ENCODE results near the gene GATA2. TPM values are rescaled to one million over a fixed set of nuclear protein-coding genes. Genes with fewer than 3 reads are reported as not detected.

GATA2 gene
- polyA plus RNA-seq (ENCODE audit: insufficient read length in 4 of 4) = 10 to 100 TPM; 38.8 to 47.6 (median 43.6) TPM

DNA sequence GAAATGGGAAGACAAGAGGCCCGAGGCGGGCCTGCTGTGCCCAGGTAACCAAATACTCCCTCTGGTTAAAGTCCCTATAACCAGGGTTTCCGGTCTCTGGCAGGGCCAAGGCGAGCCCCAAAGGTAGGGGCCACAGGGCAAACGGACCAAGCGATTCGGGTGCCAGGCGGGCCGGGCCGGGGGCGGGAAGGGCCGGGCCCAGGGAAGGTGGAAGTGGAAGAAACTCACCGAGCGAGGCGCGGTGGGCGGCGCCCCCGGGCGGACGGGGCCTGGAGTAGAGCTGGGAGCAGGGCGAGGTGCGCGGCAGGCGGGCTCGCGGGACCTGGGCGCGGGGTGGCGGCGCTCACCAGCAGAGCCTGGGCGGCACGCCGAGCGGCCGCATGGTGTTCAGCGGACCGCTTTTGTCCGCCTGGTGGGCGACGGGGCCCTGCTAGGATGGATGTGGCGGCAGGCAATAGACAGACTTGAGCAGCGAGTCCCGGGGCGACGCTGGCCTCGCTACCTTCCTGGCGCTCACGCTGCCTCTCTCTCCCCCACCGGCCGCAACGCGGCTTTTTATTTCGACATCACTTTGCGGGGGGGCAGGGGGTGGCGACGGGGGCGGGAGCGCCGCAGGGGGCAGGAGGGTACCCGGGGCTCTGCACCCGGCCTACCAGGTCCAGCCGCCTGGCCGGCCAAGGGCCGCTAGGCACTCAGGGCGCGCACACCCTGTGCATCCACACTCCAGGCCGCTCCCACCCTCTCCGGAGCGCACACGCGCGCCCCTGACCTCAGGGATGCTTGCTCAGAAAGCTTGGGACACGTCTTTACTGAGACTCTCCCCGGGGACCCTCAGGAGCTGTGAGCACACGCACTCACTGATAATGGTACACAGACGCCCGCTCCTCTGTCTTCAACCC, at the start of gene GATA2:
Gene GATA2, minus strand, starts transcription at position 531 of the 899 bp plus-strand sequence. CDS start 6,170 bp downstream, outside the sequence.
- no peak for DNase-seq (ENCODE audit: low read depth in 4 of 4, low spot score in 3 of 4)

DNA sequence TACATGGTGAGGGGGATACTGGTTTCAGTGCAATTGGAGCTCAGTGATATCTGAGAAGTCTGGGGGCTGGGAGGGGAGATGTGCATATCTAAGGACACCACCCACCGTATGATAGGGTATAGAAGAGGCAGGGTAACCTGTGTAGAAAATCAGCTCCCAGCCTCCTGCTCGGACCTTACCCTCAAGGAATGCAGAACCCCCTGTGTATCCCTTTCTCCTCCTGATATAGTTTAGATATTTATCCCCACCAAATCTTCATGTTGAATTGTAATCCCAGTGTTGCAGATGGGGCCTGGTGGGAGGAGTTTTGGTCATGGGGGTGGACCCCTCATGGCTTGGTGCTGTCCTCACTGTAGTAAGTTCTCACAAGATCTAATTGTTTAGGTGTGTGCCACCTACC, 48.2 kb upstream of the GATA2 start:
- DNase-seq (ENCODE audit: low read depth in 4 of 4, low spot score in 3 of 4) = no peak

DNA sequence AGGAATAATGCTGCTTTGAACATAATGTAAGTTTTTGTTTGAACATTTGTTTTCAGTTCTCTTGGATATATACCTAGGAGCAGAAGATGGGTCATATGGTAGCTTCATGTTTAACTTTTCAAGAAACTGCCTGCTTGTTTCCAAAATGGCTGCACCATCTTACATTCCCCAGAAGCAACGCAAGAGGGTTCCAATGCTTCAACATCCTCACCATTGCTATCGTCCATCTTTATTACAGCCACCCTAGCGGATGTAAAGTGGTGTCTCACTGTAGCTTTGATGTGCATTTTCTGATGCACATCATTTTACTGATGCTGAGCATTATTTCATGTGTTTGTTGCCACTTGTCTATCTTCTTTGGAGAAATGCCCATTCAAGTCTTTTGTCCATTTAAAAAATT, 46.4 kb upstream of the GATA2 start:
- DNase-seq (ENCODE audit: low read depth in 4 of 4, low spot score in 3 of 4) = no peak

DNA sequence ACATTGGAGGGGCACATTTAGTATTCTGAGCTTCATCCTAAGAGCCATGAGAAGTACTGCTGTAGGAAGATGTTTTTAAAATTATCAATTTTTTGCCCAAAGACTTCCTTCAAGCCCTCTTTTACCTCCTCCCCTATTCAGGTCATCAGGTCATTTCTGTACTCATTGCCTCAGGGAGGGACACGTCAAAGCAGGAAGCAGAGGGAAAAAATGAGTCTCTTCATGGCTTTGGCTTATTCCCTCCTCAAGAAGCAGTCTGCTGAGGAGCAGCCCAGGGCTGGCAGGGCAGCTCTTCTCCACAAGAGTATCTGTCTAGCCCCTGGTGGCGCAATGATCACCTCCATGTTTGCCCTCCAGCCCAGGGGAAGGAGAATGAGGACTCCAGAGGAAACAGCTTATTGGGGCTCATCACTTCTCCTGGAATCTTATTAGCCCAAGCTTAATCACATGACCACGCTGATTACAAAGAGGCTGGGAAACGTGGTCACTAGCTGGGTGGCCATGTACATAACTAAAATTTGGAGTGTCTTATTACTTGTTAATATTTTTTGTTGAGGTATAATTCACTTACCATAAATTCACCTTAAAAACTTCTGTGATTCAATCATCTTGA, 44.2 kb upstream of the GATA2 start:
- DNase-seq (ENCODE audit: low read depth in 4 of 4, low spot score in 3 of 4) = no peak

DNA sequence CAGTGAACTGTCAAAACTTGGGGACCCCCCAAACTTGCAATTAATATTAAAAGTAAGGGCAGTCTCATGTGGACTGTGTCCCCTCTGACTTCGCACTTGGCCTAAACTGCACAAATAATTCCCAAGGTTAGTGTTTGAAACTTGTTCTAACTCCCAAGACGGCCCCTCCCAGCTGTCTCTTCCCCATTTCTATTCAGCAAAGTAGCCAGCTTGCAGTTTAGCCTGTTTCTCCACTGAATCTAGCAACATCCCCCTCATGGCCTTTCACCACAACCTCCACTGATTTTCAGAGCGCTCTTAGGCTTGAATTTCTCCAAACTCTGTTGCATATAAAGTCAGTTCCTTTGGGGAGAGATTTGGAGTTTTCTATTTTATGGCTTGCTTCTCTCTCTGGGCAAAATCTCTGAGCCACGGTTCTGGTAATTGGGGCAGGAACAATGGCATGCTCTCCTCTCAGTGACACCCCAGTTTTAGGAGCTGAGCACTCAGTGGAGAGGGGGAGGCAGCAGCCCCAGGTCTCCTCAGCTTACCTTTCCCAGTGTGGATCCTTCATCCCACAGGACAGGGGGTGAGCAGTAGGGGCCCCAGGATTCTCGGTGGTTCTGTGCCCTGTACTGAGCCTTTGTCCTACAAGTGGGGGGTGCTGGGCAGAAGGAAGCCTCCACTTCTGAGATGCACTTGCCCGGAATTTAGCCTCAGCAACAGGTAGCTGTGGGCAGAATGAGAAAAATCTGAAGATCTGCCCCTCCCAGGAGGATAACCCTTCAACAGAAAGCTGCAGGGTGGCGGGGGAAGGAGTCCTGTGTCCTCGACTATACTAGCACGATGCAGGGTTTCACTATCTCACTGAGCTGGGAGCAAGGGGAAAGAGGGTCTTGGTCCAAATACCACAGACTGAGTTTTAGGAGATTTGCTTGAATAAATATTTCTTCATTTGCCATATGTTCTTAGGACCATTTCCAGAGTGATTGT, 39.3 kb upstream of the GATA2 start:
- no peak for DNase-seq (ENCODE audit: low read depth in 4 of 4, low spot score in 3 of 4)

DNA sequence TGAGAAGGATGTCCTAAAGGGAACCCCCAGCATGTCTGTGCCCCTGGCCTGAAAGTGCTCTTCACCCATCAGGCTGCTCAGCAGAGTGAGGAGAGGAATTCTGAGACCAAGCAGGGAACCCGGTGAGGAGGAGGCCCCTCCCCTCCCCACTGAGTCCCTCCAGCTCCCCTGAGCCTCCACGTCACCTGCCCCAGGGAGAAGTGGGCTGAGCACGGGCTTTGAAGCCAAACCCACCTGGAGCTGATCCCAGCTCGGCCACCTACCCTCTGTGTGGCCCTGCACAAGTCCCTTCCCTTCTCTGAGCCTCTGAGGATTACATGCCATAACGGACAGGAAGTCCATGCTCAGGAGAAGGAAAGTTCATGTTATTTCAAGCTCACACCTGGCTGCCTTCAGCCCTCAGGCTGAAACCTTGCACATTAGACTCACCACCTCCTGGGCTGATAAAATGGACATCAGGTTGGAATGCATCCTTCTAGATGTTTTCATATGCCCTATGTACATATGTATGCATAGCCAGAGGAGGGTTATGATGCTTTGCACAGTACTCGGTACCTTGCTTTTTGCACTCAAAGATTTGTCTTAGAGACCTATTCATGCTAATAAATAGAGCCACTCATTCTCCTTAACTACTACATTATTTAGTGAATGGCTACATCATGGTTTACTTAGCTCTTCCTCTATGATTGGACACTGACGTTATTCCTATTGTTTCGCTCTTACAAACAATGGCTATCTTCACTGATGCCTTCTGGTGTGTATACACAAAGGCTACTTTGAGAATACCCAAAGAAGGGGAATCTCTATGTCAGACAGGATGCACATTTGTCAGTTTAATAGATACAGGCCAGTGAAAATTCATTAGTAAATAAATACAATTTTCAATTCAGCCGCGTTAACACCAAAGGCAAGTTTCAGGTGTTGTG, 31.6 kb upstream of the GATA2 start:
- DNase-seq (ENCODE audit: low read depth in 4 of 4, low spot score in 3 of 4) = no peak

DNA sequence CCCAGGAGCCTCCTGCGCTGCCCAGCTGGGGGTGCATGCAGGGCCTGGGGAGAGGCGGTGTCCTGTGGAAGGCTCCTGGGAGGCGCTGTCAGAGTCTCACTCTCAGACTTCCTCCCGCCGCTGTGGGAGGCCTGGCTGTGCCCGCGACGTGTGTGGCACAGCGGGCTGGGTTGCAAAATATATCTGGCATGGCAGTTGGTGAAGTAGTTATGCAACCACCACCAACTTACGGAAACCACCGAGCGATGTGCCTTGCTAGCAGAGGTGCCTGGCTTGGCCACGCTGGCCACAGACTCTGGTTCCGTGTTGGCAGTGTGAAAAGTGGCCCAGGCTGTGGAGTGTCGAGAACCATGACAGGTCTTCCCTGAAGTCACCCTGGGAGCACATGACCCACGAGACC, 30.6 kb upstream of the GATA2 start:
- no peak for DNase-seq (ENCODE audit: low read depth in 4 of 4, low spot score in 3 of 4)

DNA sequence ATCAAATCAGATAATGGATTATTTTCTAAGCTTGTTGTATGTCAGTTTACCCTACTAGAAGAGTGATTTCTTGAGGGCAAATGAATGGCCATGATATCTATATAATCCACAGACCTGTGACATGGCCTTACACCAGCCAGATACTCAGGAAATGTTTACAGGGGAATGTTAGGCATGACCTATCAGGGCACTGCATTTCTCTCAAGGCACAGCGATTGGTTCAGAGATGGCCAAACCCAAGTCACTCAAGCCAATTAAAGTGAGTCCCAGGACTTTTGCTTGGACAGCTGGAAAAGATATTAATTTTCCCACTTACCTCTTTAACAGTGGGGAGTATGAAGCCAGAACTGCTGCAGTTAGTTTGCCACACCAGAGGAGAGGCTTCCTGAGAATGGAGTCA, 28.7 kb upstream of the GATA2 start:
- DNase-seq (ENCODE audit: low read depth in 4 of 4, low spot score in 3 of 4) = no peak

DNA sequence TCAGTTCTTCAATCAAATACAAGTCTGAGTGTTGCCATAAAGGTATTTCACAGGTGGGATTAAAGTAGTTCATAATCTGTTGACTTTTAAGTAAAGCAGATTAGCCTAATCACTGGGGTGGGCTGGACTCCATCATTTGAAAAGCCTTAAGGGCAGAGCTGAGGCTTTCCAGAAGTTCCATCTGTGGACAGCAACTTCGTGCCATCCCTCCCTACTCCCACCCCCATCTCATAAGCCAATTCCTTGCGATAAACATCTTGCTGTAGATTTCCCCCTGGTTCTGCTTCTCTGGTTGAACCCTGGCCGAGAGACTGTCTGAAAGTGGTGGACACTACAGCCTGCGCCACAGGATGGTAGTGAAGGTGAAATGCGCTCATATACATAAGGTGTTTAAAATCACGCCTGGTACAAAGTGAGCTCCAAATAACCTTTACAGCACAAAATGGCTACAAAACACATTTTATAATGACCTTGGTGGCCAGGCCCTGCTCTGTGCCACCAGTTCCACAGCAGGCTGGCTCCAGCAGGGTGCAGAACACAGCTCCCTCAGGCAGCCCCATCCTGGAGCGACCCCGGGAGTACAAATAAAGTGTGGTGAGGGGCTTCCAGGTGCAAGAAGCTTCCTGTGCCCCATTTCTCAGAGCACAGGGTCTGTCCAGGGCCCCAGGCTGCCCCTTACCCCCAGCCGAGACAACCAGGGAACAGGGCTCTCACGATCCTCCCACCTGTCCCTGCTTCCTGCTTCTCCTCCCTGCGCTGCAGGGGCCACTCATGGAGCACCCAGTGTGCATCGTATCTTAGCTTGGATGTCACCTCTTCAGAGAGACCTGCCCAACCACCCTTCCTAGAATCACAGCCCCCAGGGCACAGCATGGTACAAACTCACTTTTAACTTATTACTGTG, 25.8 kb upstream of the GATA2 start:
- DNase-seq (ENCODE audit: low read depth in 4 of 4, low spot score in 3 of 4) = no peak

DNA sequence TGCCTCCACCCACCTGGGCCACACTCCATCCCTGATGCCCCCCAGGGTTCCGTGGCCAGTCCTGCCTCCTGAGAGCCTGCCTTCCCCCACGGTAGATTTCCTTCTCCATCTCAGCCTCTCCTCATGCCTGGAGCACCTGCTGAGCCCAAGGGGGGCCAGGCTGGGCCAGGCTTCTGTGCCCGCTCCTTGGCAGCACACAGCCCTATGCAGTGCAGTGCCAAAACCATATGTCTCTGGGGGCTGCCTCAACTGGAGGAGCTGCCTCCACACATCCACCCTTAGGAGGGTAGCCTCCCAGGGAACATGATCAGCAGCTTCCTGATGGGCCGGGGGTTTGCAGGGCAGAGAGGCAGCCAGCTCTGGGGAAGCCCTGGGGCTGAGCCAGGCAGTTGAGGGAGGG, 24.6 kb upstream of the GATA2 start:
- DNase-seq (ENCODE audit: low read depth in 4 of 4, low spot score in 3 of 4) = no peak

DNA sequence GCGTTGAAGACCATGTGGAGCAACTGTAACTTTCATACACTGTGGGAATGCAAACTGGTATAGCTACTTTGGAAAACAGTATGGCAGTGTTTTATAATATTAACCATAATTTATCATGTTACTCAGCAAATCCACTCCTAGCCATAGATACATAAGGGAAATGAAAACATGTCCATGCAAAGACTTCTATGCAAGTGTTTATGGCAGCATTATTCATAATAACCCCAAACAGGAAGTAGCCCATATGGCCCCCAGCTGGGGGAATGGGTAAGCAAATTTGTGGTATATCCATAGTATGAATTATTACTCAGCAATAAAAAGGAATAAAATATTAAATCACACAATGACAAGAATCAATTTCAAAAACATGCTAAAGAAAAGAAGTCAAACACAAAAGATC, 23.0 kb upstream of the GATA2 start:
- no peak for DNase-seq (ENCODE audit: low read depth in 4 of 4, low spot score in 3 of 4)

DNA sequence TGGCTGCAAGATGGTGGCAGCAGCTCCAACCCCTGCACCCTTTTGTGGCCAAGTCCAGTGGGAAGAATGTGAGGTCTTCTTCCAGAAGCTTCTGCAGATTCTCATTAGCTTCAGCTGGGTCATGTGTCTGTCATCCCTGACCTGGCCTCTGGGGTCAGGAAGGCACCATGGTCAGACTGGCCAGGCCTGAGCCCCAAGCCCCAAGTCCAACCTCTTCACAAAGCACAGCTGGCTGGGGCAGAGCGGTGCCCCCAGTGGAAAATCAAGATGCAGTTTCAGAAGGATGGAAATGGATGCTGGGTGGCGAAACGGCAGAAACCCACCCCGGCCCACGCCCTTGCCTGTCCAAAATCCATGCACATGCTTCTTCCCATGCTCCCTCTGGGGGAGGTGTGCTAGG, 15.9 kb upstream of the GATA2 start:
- DNase-seq (ENCODE audit: low read depth in 4 of 4, low spot score in 3 of 4) = no peak

DNA sequence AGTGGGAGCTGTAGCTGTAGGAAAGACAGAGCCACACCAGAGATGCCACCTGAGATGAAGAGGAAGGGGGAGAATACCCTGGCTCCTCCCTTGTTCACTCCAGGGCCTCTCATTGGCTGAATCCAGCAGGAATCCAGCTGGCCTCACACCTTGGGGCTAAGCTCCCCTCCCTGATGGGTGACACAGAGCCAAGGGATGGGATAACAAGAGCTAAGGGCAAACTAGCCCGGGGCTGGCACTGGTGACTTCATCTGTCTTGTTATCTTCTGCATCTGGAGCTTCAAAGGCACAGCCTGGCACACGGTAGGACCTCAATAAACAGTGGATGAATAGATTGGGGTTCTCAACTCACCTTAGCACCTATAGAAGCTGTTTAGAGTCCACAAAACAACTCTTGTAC, 13.8 kb upstream of the GATA2 start:
- no peak for DNase-seq (ENCODE audit: low read depth in 4 of 4, low spot score in 3 of 4)

DNA sequence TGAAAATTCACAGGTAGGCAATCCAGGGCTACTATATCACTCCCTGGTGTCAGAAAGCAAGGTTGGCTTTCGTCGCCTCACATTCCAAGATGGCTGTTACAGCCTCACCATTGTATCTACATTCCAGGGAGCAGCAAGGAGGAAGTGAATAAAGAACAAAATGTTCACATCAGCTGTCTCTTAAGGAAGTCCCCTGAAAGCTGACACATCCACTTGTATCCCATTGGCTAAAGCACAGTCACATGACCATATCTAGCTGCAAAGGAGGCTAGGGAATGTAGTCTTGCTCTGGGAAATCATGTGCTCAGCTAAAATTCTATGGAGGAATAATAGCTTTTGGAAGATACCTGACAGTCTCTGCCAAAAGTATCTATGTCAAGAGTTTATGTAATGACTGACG, 12.8 kb upstream of the GATA2 start:
- no peak for DNase-seq (ENCODE audit: low read depth in 4 of 4, low spot score in 3 of 4)

DNA sequence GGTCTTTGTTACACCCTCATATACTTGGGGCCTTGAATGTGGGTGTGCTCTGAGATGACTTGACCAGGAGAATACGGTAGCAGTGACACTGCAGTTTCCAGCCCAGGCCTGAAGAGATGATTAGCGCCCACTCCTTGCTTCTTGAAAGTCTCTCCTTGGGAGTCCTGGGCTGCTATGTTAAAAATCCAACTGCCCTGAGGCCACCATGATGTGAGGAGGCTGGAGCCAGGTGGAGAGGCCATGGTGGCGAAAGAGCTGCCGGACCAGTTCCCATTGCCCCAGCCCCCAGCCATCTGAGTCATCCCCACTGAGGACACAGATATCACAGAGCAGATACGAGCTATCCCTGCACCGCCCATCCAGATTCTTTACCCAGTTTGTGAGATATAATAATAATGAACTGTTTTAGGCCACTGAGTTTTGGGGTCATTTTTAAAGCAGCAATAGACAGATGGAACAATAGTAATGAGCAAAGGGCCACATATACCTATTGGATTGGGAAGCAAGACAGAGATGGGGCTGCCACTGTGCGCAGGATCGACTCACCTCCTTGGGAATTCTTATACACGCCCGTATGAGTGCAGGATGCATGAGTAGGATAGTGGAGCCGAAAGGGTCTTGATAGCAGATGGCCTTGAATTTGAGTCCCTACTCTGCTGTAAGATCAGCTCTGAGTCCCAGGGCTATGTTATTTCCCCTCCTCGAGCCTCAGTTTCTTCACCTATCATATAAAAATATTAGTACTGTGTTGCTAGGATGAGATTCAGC, 12.1 kb upstream of the GATA2 start:
- DNase-seq (ENCODE audit: low read depth in 4 of 4, low spot score in 3 of 4) = no peak

DNA sequence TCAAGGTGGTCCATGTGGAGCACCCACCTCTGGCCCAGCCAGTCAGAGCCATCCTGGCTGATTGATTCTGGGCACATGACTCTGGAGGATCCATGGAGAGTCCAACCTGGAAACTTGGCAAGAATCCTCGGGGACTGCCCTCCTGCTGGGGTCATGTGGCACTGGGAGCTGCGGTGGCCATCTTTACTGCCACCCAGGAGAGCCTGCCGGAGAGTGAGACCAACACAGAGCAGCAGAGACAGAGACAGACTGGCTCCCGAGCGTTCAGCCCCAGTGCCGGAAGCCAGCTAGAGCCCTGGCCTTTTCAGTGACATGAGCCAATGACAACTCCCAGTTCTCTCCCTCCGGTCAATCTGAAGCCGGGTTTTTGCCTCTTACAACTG, 11.5 kb upstream of the GATA2 start:
- DNase-seq (ENCODE audit: low read depth in 4 of 4, low spot score in 3 of 4) = no peak

DNA sequence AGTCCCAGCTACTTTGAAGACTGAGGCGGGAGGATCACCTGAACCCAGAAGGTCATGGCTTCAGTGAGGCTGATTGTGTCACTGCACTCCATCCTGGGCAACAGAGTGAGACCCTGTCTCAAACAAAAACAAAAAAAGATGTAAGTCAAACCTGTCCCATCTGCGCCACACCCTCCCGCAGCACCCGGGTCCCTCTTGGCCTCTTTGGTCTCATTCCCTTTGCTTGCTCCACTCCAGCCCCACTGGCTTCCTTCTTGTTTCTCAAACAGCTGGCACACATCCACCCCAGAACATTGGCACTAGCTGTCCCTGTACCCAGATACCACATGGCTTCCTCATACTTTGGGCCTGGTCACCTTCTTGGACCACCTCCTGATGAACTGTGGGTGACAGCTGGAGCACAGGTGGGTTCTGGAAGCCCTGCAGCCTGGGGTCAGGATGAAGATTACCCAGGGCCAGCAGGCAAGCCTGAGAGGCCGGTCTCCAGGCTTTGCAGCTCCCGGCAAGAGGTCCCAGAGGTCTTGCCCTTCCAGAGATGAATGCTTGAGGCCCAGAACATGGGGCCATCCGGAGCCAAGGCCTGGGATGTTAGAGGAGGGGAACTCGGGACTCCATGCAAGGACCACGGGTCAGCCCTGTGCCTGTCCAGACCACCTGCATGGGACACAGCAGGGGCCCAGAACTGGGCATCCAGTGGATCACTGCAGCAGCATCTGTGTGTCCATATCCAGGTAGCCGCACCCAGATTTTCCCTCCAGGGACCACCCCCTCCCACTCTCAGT, 10.9 kb upstream of the GATA2 start:
- DNase-seq (ENCODE audit: low read depth in 4 of 4, low spot score in 3 of 4) = no peak
